AG09319 (cell line): ENCODE measurements around the gene TNF.

Experiments used
- DNase-seq: peaks from one replicate; pipeline ENCODE4 v3.0.0-alpha.2; 2010; ENCODE audit warnings: low read depth; ENCODE audit errors: extremely low read depth
- TF ChIP-seq, protein P1 (sequence below): IDR thresholded peaks from 2 replicates; pipeline ENCODE4 v1.5.1; 2011; ENCODE audit warnings: low read depth, mild to moderate bottlenecking, inconsistent platforms, low read length, moderate library complexity

Gene TNF

DNA sequence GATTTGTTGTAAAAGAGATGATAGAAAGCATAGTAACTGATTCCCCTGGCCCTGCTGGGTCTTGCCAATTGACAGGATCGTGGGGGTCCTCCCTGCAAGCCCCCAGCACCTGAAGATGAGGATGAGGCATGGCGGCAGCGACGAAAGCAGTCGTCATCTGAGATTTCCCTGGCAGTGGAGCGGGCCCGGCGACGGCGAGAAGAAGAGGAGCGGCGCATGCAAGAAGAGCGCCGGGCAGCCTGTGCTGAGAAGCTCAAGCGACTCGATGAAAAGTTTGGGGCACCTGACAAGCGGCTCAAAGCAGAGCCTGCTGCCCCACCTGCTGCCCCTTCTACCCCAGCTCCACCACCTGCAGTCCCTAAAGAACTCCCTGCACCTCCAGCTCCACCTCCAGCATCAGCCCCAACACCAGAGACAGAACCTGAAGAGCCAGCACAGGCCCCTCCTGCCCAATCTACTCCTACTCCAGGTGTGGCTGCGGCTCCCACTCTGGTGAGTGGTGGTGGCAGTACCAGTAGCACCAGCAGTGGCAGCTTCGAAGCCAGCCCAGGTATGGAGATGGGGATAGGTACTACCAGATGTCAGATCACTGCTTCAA lies 52.4 kb downstream of the TNF start:
- TF ChIP-seq, protein P1, sequence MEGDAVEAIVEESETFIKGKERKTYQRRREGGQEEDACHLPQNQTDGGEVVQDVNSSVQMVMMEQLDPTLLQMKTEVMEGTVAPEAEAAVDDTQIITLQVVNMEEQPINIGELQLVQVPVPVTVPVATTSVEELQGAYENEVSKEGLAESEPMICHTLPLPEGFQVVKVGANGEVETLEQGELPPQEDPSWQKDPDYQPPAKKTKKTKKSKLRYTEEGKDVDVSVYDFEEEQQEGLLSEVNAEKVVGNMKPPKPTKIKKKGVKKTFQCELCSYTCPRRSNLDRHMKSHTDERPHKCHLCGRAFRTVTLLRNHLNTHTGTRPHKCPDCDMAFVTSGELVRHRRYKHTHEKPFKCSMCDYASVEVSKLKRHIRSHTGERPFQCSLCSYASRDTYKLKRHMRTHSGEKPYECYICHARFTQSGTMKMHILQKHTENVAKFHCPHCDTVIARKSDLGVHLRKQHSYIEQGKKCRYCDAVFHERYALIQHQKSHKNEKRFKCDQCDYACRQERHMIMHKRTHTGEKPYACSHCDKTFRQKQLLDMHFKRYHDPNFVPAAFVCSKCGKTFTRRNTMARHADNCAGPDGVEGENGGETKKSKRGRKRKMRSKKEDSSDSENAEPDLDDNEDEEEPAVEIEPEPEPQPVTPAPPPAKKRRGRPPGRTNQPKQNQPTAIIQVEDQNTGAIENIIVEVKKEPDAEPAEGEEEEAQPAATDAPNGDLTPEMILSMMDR = no peak
- no peak for DNase-seq
